Stimulated activated CD8-positive, alpha-beta memory T cell treated with anti-CD3 and anti-CD28 coated beads, Interleukin-7, amount 100 ng/mL, for 1 hour (primary cell): ENCODE measurements around the gene MICAL2.

Experiments
- DNase-seq, 2 donors: peaks; one replicate each; pipeline ENCODE4 v3.0.0-alpha.2; 2020; ENCODE audit warnings: low read depth in 2 of 2

MICAL2 gene, protein sequence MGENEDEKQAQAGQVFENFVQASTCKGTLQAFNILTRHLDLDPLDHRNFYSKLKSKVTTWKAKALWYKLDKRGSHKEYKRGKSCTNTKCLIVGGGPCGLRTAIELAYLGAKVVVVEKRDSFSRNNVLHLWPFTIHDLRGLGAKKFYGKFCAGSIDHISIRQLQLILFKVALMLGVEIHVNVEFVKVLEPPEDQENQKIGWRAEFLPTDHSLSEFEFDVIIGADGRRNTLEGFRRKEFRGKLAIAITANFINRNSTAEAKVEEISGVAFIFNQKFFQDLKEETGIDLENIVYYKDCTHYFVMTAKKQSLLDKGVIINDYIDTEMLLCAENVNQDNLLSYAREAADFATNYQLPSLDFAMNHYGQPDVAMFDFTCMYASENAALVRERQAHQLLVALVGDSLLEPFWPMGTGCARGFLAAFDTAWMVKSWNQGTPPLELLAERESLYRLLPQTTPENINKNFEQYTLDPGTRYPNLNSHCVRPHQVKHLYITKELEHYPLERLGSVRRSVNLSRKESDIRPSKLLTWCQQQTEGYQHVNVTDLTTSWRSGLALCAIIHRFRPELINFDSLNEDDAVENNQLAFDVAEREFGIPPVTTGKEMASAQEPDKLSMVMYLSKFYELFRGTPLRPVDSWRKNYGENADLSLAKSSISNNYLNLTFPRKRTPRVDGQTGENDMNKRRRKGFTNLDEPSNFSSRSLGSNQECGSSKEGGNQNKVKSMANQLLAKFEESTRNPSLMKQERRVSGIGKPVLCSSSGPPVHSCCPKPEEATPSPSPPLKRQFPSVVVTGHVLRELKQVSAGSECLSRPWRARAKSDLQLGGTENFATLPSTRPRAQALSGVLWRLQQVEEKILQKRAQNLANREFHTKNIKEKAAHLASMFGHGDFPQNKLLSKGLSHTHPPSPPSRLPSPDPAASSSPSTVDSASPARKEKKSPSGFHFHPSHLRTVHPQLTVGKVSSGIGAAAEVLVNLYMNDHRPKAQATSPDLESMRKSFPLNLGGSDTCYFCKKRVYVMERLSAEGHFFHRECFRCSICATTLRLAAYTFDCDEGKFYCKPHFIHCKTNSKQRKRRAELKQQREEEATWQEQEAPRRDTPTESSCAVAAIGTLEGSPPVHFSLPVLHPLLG

DNA sequence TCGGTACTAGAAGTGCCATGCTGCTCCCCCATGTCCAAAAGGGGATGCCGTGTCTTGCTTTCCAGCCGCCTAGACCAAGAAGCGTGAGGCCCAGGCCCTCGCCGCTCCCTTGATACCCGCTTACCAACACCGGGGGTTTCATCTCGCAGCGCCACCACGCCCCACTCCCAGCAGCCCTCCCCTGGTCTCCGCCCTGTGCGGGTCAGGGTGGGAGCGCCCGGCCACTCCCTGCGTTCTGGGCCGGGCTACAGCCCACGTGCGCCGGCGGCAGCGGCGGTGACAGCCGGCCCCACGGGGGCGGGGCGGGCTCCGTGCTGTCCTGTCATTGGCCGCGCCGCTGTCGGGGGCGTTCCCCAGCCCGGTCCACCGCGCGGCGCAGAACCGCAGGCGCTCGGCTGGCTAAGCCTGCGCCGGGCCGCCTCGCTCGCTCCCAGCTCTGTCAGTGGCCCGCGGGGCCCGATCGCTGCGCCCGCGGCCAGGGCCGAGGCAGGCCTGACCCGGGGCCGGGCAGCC is at the start of gene MICAL2:
TSS of gene MICAL2 (plus strand) at position 390 of the 513 bp plus-strand sequence. CDS start 51,566 bp downstream, outside the sequence.
- DNase-seq: peak; percentile 62 to 67

DNA sequence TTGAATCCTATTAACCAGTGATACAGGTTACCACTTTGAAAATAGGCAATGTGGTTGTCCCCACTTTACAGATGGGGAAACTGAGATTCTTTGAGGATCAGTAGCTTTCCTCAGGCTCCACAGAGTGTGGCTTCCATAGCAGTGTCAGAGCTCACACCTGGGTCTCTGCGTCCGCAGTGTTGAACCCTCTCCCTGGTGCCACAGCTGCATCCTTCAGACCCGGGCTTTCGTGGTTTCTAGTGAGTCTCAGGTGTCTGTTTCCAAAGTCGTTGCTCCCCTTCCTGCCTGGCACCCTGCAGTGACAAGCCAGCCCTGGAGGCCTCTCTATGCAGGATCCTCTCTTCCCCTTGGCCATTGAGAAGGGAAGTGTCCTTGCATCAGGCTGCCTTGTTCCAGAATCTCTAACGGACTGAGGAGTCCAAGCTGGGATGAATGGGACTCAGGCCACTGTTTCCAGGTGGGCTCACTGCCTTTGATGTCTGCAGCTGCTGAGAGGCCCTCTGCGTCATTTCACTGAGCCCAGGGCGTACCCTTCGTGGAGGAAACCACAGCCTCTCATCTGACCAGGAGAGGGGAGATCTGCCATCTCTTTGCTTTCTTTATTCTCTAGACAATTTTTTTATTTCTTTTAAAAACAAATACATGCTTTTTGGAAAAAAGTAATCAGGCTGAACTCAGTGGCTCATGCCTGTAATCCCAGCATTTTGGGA is 48.4 kb upstream of the MICAL2 start:
- DNase-seq: no peak

DNA sequence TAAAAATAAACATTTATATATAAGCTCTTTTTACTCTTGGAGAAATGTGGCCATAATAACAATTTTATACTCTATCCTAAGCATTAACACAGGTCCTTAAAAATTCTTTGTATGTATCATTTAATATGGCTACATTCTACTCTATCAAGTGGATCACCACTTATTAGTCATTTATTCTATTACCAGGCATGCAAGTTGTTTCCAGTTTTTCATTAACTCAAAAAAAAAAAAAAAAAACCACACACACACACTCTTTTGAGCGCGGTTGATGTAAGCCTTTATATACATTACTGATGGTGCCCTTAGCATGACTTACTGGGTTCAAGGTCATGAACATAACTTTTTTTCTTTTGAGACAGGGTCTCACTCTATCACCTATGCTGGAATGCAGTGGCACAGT is 47.1 kb upstream of the MICAL2 start:
- DNase-seq: no peak

DNA sequence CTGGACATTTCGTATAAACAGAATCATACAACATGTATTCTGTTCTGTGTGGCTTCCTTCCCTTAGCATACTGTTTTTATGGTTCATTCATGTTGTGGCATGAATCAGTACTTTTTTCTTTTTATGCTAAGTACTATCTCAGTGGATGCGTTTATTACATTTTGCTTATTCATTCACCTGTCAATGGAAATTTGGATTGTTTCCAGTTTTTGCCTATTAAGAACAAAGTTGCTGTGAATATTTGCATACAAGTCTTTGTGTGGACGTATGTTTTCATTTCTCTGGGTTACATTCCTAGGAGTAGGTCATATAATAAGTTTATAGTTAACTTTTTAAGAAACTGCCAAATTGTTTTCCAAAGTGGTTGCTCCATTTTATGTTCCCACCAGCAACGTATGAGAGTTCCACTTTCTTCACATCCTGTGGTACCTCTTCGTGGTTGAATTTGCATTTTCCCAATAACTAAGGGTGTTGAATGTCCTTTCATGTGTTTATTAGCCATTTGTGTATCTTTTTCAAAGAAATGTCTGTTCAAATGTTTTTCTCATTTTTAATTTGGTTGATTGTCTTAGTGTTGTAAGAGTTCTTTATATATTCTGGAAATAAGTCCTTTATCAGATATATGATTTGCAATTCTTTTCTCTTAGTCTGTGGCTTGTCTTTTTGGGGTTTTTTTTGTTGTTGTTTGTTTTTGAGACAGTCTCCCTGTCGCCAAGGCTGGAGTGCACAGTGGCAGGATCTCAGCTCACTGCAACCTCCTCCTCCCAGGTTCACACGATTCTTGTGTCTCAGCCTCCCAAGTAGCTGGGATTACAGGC is 46.0 kb upstream of the MICAL2 start:
- no peak for DNase-seq

DNA sequence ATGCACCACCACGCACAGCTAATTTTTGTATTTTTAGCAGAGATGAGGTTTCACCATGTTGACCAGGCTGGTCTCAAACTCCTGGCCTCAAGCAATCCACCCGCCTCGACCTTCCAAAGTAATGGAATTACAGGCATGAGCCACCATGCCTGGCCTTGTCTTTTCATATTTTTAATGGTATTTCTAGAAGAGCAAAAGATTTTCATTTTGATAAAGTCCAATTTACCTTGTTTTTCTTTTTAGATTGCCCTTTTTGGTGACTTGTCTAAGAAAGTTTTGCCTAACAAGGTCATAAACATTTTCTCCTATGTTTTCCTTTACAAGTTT is 45.5 kb upstream of the MICAL2 start:
- no peak for DNase-seq

DNA sequence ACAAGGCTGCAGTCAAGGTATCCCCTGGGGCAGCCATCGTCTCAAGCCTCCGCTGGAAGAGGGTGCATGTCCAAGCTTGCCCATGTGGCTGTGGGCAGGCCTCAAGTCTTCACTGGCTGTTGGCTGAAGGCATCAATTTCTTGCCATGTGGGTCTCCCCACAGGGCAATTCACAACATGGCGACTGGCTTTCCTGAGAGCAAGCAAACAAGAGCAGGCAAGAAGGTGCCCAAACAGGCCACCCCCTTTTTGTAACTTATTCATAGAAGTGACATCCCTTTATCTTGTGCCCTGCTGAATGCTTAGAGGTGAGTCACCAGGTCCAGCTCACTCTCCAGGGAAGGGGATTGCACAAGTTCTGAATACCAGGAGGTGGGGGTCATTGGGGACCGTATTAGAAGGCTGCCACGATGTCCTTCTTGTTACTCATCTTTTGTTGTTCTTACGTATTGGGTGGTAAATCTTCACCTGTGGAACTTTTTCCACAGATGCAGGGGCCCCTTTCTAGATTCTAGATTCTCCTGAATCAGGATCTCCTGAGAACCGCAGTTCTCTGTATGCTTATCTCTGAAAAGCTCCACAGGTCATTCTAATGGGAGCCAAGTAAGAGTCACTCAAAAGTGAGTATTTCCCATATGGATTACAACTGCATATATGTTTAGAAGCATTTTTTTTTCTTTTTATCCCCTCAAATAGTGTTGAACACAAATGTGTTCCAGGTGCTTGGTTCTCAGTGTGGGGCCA is 44.2 kb upstream of the MICAL2 start:
- DNase-seq: no peak

DNA sequence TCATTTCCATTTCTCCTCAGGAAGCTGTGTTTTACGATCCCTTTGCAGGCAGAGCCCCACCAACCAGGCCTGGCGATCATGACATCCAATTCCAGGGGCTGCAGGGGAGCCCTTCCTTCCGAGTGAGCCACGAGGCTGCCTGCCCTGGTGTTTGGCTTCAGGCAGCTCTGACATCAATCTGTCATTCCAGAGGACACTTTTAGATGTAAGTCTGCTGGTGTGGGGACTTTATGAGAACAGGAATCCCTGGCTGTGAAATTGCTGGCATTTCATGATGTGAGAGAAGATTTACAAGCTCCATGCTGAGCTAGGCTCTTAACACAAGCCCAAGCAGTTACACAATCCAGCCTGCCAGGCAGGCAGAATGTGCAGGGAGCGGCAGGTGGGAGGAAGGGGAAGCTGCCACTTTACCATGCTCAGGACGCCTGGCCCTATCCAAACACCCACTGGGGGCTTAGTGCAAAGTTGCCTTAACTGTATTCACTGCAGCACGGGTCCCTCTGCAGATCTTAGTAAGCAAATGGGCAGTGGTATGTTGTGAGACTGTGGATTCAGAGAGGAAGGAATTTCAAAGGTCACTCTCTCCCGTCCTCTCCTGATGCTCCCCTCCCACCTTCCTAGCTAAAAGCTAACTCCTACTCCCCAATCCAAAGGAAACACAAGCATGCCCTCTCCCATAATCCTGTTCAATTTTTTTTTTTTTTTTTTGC is 43.4 kb upstream of the MICAL2 start:
- DNase-seq: no peak

DNA sequence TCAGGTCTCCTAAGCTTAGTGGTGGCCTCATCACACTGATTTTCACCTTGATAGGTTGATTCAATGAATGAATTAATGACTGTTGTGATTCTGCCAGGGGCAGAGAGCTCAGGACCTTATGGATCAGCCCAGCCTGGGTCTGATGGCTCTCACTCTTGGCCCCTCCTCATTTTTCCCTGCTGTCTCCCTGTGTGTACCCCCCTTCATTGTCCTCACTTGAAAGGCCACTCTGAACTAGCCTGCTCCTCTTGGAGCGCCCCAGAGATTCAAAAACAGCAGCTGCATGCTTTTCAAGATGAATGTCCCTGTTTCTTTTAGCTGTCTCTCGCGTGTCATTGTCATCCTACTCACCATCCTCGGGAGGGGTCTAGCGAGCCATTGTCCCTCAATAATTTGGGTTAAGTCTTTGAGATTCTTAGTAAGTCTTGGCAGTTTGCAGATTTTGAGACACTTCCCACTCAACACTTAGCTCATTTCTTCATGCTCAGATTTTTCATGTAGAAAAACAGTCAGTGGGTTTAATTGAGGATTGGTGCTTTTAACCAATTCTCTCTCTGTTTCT is 42.5 kb upstream of the MICAL2 start:
- DNase-seq: no peak

DNA sequence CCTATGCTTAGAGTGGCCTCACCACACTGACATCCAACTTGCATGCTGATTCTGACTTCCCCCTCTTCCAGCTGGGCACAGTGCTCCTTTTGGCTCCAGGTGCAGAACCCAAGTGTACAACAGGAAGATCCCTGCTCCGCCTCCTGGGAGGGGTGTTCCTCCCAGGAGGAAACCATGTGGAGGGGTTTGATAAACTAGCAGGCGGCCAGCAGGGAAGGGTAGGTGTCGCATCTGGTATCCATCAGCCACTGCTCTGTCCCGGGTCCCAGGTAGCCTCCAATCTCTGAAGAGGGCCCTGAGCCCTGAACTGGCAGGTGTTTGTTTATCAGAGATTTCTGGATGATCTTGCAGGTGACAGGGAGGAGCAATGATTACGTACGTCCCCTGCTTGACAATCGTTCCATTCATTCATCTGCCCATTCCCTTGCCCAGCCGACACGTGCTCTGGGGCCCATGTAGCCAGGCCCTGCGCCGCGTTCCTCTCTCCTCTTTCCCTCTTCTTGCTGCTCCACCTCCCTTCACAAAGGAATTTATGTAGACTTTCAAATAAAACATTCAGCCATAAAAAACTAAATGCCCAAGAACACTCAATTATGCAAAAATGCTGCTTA is 41.2 kb upstream of the MICAL2 start:
- no peak for DNase-seq

DNA sequence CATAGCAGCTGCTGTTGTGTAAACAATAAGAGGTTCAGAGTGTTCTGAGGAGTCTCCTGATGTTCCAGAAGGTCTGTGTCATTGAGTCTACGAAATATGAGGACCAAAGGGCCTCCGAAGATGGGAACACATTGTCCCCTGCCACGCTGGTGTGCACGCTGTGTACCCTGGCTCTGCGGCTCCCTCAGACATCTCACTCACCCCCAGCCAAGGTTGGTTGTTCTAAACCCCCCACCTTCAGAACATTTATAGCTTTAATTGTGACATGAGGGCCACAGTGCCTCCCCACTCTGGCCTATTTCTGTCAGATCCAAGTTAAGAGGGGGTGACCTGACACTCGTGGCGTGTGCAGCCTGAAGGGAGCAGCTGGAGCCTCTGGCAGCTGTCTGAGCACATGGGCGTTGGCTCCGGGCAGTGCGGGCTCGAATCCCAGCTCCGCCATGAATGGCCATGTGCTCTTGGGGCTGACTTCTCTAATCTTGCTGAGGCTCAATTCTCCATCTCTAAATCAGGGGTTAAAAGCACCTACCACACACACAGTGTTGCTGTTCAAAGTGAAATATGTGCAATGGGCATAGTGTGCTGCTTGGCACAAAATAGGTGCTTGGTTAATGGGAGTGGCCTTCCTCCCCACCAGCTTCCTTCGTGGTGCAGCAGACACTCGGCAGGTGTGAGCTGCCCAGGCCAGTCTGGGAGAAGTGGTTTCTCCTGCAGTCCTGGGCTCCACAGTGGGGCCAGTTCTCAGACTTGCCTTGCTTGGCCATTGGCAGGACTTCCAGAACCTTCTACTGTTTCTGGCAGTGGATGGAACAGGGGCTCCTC is 39.7 kb upstream of the MICAL2 start:
- no peak for DNase-seq

DNA sequence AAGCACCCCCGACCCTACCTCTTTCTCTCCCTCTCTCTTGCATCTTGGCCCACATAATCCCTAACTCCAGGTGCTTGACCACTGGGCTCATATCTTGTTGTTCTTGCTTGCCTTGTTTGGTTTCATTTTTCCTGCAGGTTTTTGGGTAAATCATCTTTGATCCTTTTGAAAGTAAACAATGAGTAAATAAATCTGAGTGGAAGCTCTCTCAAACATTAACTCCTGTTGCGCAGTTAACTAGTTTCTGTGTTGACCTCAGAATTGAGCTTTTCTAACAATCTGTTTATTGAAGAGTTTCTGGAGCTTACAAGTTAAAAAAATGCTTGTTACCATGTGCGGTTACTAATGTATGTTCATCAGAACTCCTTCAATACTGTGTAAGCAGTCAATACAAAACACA is 38.8 kb upstream of the MICAL2 start:
- DNase-seq: no peak

DNA sequence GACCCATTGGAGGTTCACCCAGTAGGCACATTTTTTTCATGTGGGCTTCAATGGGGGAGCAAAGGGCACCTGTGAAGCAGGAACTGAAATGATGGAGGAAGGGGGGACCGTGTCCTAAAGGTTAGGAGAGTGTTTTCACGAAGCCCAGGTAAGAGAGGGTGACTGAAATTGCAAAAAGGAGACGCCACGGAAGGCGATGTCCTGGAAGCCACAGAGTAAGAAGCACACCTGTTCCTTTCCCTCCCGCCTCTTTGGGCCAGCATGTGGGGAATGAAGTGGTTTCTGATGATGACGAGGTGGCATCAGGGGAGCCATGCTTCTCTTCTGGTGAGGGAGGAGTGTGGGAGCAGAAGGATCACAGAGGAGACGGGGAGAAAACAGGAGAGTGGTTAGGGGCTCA is 37.0 kb upstream of the MICAL2 start:
- no peak for DNase-seq

DNA sequence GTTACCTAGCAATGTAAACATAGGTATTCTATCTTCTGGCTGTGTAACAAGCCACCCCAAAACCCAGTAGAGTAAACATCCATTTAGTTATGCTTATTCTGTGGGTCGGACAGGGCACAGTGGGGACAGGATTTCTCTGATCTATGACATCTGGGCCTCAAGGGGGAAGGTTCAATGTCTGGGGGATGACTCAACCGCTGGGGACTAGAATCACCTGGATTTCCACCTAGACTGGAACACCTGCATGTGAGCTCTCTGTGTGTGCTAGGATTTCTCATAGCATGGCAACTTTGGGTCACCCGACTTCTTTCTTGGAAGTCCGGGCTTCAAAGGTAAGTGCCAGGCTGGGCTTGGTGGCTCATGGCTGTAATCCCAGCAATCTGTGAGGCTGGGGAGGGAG is 36.5 kb upstream of the MICAL2 start:
- DNase-seq: no peak

DNA sequence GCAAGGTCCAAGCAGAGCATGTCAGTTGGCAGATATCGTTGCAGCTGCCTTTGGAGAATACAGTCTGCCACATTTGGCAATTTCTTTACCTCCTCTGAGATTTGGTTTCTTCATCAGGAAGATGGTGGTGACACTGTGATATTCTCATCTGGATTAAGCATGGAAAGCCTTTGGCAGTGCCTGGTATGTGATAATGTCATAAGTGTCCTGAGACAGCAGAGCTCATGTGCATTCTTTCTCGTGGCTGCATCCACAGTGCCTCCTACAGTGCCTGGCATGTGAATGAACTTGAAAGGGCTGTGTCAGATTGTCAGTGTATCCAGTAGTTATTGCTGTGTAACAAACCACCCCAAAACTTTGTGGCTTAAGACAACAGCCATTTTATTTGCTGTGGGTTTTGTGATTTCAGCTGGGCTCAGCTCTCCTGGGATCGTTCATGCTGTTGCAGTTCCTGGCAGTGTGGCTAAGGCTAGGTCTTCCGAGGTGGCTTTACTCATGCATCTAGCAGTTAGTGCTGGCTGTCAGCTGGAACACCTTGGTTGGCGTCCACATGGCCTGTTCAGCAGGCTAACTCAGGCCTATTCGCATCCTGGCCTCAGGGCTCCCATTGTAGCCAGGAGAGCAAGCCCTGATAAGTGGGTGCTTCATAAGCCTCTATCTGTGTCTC is 35.7 kb upstream of the MICAL2 start:
- DNase-seq: no peak

DNA sequence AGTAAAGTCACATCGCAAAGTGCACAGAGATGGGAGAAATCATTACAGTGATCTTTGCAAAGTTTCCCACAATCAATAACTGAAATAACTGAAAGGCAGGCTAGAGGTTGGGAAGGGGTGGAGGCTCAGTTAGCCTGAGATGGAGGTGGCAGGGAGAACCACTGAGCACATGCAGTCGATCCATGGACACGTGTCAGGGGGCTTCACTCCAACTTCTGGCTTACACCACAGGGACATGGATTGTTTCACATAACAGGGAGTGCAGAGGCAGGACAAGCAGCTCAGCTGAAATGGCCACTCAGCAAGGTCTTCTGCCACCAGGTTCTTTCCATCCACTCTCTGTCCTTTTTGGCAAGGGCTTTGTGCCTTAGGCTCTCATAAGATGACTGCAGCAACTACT is 35.1 kb upstream of the MICAL2 start:
- DNase-seq: no peak

DNA sequence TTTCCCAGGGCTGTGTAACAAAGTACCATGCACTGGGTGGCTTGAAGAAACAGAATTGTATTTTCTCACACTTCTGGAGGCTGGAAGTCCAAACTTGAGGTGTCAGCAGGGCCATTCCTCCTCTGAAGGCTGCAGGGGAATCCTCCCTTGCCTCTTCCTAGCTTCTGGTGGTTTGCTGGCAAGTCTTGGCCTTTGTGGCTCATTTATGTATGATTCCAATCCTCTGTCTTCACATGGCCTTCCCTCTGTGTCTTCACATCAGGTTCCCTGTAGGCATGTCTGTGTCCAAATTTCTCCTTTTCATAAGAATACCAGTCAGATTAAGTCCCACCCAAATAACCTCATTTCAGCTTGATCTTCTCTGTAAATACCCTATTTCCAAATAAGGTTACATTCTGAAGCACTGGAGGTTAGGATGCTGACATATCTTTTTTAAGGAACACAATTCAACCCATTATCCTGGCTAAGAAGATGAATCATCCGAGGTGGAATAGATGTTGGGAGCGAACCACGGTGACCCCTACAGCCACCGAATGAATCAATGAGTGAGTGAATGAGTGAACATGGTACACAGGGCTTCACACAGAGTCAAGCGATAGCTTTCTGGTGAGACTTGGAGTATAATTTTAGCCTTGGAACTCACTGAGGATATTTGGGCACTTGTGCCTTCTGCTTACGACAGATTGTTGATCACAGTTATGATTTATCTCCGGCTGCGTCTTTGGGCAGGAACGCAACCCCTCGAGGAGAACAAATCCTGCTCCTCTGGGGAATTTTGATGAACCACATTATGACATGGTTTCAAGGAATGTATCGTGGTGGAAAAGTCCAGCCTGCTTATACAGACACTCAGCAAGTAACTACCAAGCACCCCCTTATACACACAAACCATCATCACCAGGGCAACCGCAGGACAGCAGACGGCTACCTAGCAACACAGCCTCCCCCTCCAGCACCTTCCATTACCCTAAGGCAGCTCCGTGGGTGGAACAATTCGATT is 34.3 kb upstream of the MICAL2 start:
- DNase-seq: no peak
